Liver (tissue), 9 donors: ENCODE data around the gene ARHGAP10. TPM values are rescaled to one million over a fixed set of nuclear protein-coding genes. Genes with fewer than 3 reads are reported as not detected.

Experiments
- DNase-seq: peaks from one replicate; pipeline ENCODE4 v3.0.0-alpha.2; 2017; ENCODE audit warnings: low spot score
- H3K27ac ChIP-seq, 2 donors: one replicate each; pipeline ENCODE4 v1.7.0; 2013; ENCODE audit warnings: inconsistent platforms in 2 of 2, low read length in 2 of 2, control low read depth in 1 of 2, low read depth in 1 of 2, mild to moderate bottlenecking in 1 of 2
- H3K27me3 ChIP-seq, 4 donors: one replicate each; pipeline versions ENCODE4 v1.6.1 to v1.7.0; 2013; ENCODE audit warnings: low read length in 3 of 4, inconsistent platforms in 1 of 4, mild to moderate bottlenecking in 1 of 4, moderate library complexity in 1 of 4; ENCODE audit not compliant: control insufficient read depth in 4 of 4, insufficient read depth in 4 of 4
- H3K36me3 ChIP-seq, 4 donors: one replicate each; pipeline versions ENCODE4 v1.6.1 to v1.7.0; 2013; ENCODE audit warnings: low read length in 3 of 4, mild to moderate bottlenecking in 3 of 4, low read depth in 1 of 4, moderate library complexity in 1 of 4; ENCODE audit not compliant: control insufficient read depth in 4 of 4, insufficient read depth in 3 of 4
- H3K4me1 ChIP-seq, 4 donors: one replicate each; pipeline versions ENCODE4 v1.6.1 to v1.7.0; 2013; ENCODE audit warnings: low read length in 3 of 4, mild to moderate bottlenecking in 3 of 4, moderate library complexity in 1 of 4; ENCODE audit not compliant: control insufficient read depth in 4 of 4, insufficient read depth in 4 of 4
- H3K4me3 ChIP-seq, 3 donors: one replicate each; pipeline versions ENCODE4 v1.6.1 to v1.7.0; 2013; ENCODE audit warnings: low read length in 3 of 3, control low read depth in 1 of 3, low read depth in 1 of 3, mild to moderate bottlenecking in 1 of 3
- H3K9ac ChIP-seq, 2 donors: one replicate each; pipeline ENCODE4 v1.7.0; 2013; ENCODE audit warnings: low read length in 2 of 2, mild to moderate bottlenecking in 2 of 2, moderate library complexity in 2 of 2, control low read depth in 1 of 2, low read depth in 1 of 2
- H3K9me3 ChIP-seq, 4 donors: one replicate each; pipeline versions ENCODE4 v1.6.1 to v1.7.0; 2013; ENCODE audit warnings: low read length in 3 of 4; ENCODE audit not compliant: control insufficient read depth in 4 of 4
- ATF3 ChIP-seq: IDR thresholded peaks from 2 replicates; pipeline ENCODE4 v1.6.1; 2016; ENCODE audit warnings: antibody characterized with exemption
- CTCF ChIP-seq: fragments of 150-350 bp; IDR thresholded peaks from 2 replicates; pipeline ENCODE4 v1.5.1; 2017; ENCODE audit warnings: improper control_type of control experiment, low read depth, low read length; ENCODE audit not compliant: missing input control
- FOXA1 ChIP-seq: IDR thresholded peaks from 2 replicates; pipeline ENCODE4 v1.6.1; 2016; ENCODE audit warnings: antibody characterized with exemption
- FOXA2 ChIP-seq: IDR thresholded peaks from 2 replicates; pipeline ENCODE4 v1.6.1; 2016; ENCODE audit warnings: antibody characterized with exemption
- GABPA ChIP-seq, 2 donors: IDR thresholded peaks in 1 of 2; conservative IDR thresholded peaks in 1 of 2; 2 replicates each; pipeline ENCODE4 v1.6.1; 2016; ENCODE audit warnings: antibody characterized with exemption in 2 of 2, mild to moderate bottlenecking in 1 of 2, moderate library complexity in 1 of 2
- HNF4A ChIP-seq, 2 donors: conservative IDR thresholded peaks; 2 replicates each; pipeline ENCODE4 v1.6.1; 2016; ENCODE audit warnings: antibody characterized with exemption in 2 of 2, mild to moderate bottlenecking in 2 of 2
- MAX ChIP-seq: IDR thresholded peaks from 2 replicates; pipeline ENCODE4 v1.6.1; 2016; ENCODE audit warnings: antibody characterized with exemption
- NR2F2 ChIP-seq: IDR thresholded peaks from 2 replicates; pipeline ENCODE4 v1.6.1; 2016; ENCODE audit warnings: antibody characterized with exemption
- RAD21 ChIP-seq, 2 donors: IDR thresholded peaks; 2 replicates each; pipeline ENCODE4 v1.6.1; 2016; ENCODE audit warnings: antibody characterized with exemption in 2 of 2, mild to moderate bottlenecking in 2 of 2
- REST ChIP-seq: IDR thresholded peaks from 2 replicates; pipeline ENCODE4 v1.6.1; 2016; ENCODE audit warnings: antibody characterized with exemption, mild to moderate bottlenecking
- SP1 ChIP-seq: IDR thresholded peaks from 2 replicates; pipeline ENCODE4 v1.6.1; 2018; ENCODE audit warnings: antibody characterized with exemption, mild to moderate bottlenecking
- TAF1 ChIP-seq: conservative IDR thresholded peaks from 2 replicates; pipeline ENCODE4 v1.6.1; 2016; ENCODE audit warnings: antibody characterized with exemption, mild to moderate bottlenecking
- YY1 ChIP-seq: IDR thresholded peaks from 2 replicates; pipeline ENCODE4 v1.6.1; 2016; ENCODE audit warnings: antibody characterized with exemption, mild to moderate bottlenecking
- ZBTB33 ChIP-seq: IDR thresholded peaks from 2 replicates; pipeline ENCODE4 v1.6.1; 2016; ENCODE audit warnings: antibody characterized with exemption
- WGBS: extraction: QIAGEN DNeasy Blood & Tissue Kit; methylation state at CpG from one replicate; pipeline ENCODE4 v1.1.7; 2013; 5-methylcytosine and 5-hydroxymethylcytosine counted together
- polyA plus RNA-seq, 2 donors: library from polyadenylated mRNA; stranded (reverse) in 1 of 2; unstranded in 1 of 2; fragments of 200-250 nt in 1 of 2; fragments of >200 nt in 1 of 2; fragmentation: Nextera tagmentation in 1 of 2; extraction: Ambion mirVana in 1 of 2; gene quantifications; one replicate each; pipeline versions ENCODE4 v1.2.1 to v1.2.3, GENCODE V29; 2013 to 2015
- total RNA-seq, 2 donors: library from RNA; depleted of rRNA; stranded (reverse); fragments of >200 nt; gene quantifications; one replicate each; pipeline ENCODE4 v1.2.3, GENCODE V29; 2014
- donor health status: healthy.
- donor health status: healthy.
- donor health status: healthy.
- donor health status: healthy.
- donor health status: healthy.

Gene ARHGAP10
- total and polyA plus RNA-seq, 4 donors = 1.5 to 13.0 (median 4.3) TPM

GRCh38 chr4:148029781-148030180 lies 297.9 kb downstream of the ARHGAP10 start (continued):
- no peak for TF ChIP-seq MAX
- TF ChIP-seq NR2F2 = no peak
- TF ChIP-seq FOXA2 = no peak
- no peak for TF ChIP-seq ATF3

- no peaks in the 10 kb centered on the region for H3K36me3 ChIP-seq
- no peak overlapping the region for H3K9ac ChIP-seq
- H3K4me3 ChIP-seq = no peak overlapping the region
- 77% methylated on average over 2 of the region's 2 CpGs for WGBS
- no peaks in the 10 kb centered on the region for H3K9me3 ChIP-seq
- H3K4me1 ChIP-seq = peaks cover 0 to 7% (median 3%) of the 10 kb centered on the region in 4 donors
- TF ChIP-seq SP1 (no peak), RAD21 (IDR thresholded peaks at IDR 0.05) (no peak), FOXA1 (no peak), ATF3 (no peak), CTCF (no peak), NR2F2 (no peak), ZBTB33 (no peak), GABPA (IDR thresholded peaks at IDR 0.05 in 1 of 2, conservative IDR thresholded peaks at IDR 0.05 in 1 of 2) (no peak), REST (no peak), HNF4A (conservative IDR thresholded peaks at IDR 0.05) (no peak), TAF1 (no peak), YY1 (no peak)
- H3K27ac ChIP-seq = no peak overlapping the region
- H3K27me3 ChIP-seq = no peaks in the 10 kb centered on the region
- DNase-seq = no peak
Measured at GRCh38 chr4:148030193-148030873, 298.4 kb downstream of the ARHGAP10 start.
